ENCODE results near the gene SCN1B.

Gene SCN1B

GRCh38 chr19:35053667-35054293 is 23.5 kb downstream of the SCN1B start:
- DNase-seq (ENCODE audit: low read depth) = no peak

DNA sequence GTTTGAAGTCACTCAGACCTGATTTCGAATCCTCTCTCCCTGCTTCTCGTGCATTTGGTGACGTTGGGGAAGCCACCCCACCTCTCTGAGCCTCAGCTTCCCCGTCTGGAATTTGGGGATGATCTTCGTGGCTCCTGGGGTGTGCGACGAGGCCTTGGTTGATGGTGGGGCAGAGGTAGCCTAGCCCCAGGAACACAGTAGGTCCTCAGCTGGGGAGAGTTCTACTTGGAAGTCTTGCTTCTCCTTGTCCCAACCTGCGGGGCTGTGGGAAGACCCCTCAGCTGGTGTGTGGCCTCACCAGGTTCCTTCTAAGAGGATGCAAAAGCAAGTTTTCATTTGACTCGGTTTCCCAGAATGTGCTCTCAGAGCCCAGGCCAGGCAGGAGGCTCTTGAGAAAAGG is 24.4 kb downstream of the SCN1B start:
- no peak for DNase-seq (ENCODE audit: low read depth)

DNA sequence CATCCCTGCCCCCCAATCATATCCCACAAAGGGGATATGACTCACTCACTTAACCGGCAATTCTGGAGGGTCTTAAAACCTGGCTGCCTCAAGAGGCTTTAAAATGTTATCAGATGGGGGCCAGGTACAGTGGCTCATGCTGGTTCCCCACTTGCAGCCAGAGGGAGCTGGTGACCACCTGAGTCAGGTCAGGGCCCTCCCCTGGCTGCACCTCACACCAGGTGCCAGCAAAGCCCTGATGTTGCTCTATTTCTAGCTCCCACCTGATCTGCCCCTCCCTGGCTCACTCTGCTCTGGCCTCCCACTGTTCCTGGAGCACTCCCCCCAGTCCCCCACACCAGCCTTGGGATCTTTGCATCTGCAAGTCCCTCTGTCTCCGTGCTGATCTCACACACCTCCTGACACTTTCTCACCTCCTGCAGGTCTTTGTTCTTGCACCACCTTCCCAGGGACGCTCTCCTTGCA is 25.5 kb downstream of the SCN1B start:
- no peak for DNase-seq (ENCODE audit: low read depth)

DNA sequence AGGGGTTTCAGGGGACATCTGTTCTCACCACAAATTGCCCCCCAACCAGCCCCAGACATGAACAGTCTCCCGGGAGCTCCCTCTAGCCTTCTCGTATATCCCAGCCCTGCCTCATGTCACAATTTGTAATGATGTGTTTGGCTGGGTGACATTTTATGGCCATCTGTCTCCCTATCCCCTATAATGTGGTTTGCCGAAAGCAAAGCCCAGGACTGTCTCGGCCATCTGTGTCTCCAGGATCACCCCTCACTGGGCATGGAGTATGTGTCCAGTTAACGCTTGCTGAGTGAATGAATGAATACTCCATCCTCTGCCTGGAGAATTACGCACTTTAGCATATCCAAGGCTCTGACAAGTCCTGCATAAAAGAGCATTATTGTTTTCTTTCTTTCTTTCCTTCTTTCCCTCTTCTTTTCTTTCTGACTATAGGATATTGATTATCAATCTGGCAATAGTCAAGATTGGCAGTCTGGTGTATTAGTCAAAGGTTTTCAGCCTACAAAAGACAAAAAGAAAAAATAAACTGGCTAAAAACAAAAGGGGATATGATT is 26.3 kb downstream of the SCN1B start:
- no peak for DNase-seq (ENCODE audit: low read depth)

DNA sequence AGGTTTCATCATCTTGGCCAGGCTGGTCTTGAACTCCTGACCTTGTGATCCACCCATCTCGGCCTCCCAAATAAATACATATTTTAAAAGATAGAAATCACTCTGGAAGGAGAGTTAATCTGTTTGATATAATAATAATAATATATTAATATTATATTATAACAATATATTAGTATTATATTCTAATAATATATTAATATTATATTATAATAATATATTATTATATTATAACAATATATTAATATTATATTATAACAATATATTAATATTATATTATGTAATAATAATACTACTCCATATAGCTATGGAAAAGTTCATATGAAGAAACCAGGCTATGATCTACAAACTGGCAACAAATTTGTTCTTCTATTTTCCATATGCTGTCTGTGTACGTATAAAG is 28.1 kb downstream of the SCN1B start:
- DNase-seq (ENCODE audit: low read depth) = no peak

DNA sequence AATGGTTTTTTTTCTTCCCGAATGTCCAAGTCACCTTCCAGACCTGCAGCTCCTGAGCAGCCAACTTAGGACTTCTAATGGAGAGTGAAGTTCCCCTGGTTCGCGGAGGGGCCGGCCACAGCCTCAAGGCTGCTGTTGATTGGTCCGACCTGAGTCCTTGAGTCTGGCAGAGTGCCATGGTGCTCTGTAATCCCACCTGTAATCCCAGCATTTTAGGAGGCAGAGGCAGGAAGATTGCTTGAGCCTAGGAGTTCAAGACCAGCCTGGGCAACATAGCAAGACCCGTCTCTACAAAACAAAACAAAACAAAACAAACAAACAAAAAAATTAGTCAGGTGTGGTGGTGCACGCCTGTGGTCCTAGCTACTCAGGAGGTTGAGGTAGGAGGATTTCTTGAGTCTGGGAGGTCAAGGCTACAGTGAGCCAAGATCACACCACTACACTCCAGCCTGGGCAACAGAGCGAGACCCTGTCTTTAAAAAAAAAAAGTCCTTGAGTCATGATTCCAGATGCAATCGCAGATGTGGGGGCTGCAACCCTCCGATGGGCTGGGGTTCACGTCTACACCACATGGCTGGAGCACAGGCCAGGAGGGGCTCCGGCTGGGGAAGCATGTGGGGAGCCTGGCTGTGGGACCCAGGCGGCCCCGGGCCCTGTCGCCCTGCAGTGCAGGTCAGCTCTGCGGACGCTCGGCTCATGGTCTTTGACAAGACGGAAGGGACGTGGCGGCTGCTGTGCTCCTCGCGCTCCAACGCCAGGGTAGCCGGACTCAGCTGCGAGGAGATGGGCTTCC is 28.9 kb downstream of the SCN1B start:
- DNase-seq (ENCODE audit: low read depth) = no peak

DNA sequence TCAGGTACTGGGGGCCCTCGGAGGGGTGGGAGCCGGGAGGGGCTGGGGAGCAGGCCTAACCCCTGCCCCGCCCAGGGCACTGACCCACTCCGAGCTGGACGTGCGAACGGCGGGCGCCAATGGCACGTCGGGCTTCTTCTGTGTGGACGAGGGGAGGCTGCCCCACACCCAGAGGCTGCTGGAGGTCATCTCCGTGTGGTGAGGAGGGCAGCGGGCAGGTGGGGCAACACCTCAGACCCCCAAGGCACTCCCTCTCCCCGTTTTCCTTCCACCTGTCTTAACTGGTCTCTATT is 29.5 kb downstream of the SCN1B start:
- no peak for DNase-seq (ENCODE audit: low read depth)

GRCh38 chr19:35060160-35060855 is 30.0 kb downstream of the SCN1B start:
- no peak for DNase-seq (ENCODE audit: low read depth)

DNA sequence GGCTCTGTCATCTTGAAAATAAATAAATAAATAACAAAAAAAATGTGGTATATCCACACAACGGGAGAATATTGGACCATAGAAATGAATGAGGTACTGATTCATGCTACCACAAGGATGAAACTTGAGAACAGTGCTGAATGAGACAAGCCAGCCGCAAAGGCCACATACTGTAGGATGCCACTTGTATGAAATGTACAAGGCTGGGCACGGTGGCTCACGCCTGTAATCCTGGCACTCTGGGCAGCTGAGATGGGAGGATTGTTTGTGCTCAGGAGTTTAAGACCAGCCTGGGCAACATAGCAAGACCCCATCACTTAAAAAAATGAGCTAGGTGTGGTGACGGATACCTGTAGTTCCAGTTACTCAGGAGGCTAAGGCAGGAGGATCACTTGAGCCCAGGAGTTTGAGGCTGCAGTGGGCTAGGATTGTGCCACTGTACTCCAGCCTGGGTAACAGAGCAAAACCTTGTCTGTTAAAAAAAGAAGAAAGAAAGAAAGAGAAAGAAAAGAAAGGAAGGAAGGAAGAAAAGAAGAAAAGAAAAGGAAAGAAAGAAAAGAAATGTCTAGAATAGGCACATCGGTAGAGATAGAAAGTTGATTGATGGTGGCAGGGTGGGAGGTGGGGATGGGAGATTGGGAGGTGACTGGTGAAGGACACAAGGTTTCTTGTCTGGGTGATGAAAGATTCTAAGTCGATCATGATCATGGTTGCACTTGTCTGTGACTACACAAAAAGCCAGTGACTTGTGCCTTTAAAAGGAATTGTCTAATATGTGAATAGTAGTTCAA is 31.5 kb downstream of the SCN1B start:
- DNase-seq (ENCODE audit: low read depth) = no peak

- no peak for DNase-seq (ENCODE audit: low read depth)
Observed at GRCh38 chr19:35062942-35063341, 32.7 kb downstream of the SCN1B start.

DNA sequence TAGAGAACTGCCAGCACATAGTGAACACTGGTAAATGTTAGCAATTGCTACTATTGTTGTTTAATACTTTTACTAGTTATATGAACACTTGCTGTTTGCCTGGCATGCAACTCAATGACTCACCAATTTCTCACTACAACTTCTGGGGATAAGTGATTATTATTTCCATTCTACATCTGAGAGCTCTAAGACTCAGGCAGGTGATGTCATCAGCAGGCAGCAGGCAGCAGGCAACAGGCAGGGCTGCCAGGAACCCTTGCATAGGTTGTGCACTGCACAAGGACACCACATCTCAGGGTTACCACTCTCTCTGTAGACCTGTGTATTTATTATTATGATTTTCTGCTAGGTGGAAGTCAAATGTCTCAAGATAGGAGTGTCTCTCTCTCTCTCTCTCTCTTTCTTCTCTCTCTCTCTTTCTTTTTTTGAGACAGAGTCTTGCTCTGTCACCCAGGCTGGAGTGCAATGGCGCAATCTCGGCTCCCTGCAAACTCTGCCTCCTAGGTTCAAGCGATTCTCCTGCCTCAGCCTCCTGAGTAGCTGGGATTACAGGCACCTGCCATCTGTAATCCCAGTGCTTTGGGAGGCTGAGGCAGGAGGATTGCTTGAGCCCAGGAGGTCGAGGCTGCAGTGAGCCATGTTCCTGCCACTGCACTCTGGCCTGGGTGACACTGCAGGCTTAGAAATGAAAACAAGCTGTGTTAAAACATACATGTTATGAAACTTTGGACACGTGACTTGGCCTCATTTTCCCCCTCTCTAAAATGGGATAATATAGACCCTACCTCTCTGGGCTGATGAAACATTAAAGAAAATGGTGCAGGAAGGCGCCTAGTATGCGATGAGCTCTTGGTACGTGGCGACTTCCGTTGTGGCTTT is 33.9 kb downstream of the SCN1B start:
- peak; percentile 69 for DNase-seq (ENCODE audit: low read depth)

DNA sequence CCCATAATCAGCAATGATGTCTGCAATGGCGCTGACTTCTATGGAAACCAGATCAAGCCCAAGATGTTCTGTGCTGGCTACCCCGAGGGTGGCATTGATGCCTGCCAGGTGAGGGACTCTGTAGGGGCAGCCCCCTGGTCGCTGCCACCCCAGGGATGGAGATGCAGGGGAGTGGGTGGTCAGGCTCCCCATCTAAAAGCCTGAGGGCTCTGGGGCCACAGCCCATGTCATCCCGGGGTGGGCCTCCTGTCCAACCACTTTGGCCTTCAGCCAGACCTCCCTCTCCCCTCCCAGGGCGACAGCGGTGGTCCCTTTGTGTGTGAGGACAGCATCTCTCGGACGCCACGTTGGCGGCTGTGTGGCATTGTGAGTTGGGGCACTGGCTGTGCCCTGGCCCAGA is 35.3 kb downstream of the SCN1B start:
- no peak for DNase-seq (ENCODE audit: low read depth)

GRCh38 chr19:35066121-35066520 is 35.9 kb downstream of the SCN1B start:
- no peak for DNase-seq (ENCODE audit: low read depth)

GRCh38 chr19:35066691-35067563 is 36.7 kb downstream of the SCN1B start:
- DNase-seq (ENCODE audit: low read depth) = peak; percentile 56

- no peak for DNase-seq (ENCODE audit: low read depth)
Observed at GRCh38 chr19:35068941-35069634, 38.8 kb downstream of the SCN1B start.

GRCh38 chr19:35069696-35070095 is 39.4 kb downstream of the SCN1B start:
- DNase-seq (ENCODE audit: low read depth) = no peak

DNA sequence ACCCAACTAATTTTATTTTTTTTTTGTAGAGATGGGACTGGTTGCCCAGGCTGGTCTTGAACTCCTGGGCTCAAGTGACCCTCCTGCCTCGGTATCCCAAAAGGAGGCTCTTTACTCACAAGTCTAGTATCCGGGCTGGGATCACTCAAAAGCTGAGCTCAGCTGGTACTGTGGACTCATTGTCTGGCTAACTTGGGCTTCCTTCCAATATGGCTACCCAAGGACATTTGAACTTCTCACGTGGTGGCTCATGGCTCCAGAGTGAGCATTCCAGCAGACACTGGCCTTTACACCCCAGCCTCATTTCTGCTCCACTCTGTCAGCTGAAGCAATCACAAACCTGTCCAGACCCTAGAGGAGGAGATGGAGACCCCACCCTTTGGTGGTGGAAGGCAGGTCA is 40.2 kb downstream of the SCN1B start:
- no peak for DNase-seq (ENCODE audit: low read depth)

DNA sequence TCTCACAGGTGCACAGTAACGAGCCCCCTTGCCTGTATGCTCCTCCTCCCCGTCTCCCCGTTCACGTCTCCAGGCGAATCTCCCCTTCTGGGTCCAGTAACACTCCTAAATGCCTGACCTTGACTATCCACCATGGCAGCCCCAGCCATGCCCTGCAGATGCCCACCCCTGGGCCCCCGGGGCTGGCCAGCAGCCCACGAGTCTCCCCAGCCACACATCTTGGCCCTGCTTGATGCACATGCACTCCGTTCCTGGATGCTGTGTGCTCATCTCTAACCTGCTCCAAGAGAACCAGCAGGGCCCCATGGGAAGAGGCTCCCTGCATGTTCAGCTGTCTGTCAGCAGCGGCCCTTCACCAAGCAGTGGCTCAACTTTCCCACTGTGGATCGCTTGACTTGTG is 43.2 kb downstream of the SCN1B start:
- no peak for DNase-seq (ENCODE audit: low read depth)

- DNase-seq (ENCODE audit: low read depth) = no peak
Observed at GRCh38 chr19:35073941-35074340, 43.7 kb downstream of the SCN1B start.

Measured in stromal cell of bone marrow (primary cell).